Peyer's patch (tissue), 4 donors: ENCODE data around the gene CHMP6.

ENCODE experiments used
- CTCF ChIP-seq, 6 experiments: fragments of 450-650 bp in 4 of 6; fragments of 200-600 bp in 2 of 6; sonication (generic) in 1 of 6; IDR thresholded peaks; one replicate each; pipeline ENCODE4 v1.5.1; 2017 to 2019; ENCODE audit warnings: antibody characterized with exemption in 6 of 6, mild to moderate bottlenecking in 3 of 6, moderate library complexity in 1 of 6
- POLR2A ChIP-seq, 2 donors: fragments of 450-650 bp; IDR thresholded peaks; one replicate each; pipeline ENCODE4 v1.5.1; 2017; ENCODE audit warnings: antibody characterized with exemption in 2 of 2, mild to moderate bottlenecking in 2 of 2, moderate library complexity in 2 of 2

GRCh38 chr17:80943346-80944145 lies 48.1 kb upstream of the CHMP6 start:
- no peak for TF ChIP-seq POLR2A (IDR thresholded peaks at IDR 0.05)
- no peak for TF ChIP-seq CTCF (IDR thresholded peaks at IDR 0.05)
